ENCODE data around the gene GSTM4.

GSTM4 gene

DNA sequence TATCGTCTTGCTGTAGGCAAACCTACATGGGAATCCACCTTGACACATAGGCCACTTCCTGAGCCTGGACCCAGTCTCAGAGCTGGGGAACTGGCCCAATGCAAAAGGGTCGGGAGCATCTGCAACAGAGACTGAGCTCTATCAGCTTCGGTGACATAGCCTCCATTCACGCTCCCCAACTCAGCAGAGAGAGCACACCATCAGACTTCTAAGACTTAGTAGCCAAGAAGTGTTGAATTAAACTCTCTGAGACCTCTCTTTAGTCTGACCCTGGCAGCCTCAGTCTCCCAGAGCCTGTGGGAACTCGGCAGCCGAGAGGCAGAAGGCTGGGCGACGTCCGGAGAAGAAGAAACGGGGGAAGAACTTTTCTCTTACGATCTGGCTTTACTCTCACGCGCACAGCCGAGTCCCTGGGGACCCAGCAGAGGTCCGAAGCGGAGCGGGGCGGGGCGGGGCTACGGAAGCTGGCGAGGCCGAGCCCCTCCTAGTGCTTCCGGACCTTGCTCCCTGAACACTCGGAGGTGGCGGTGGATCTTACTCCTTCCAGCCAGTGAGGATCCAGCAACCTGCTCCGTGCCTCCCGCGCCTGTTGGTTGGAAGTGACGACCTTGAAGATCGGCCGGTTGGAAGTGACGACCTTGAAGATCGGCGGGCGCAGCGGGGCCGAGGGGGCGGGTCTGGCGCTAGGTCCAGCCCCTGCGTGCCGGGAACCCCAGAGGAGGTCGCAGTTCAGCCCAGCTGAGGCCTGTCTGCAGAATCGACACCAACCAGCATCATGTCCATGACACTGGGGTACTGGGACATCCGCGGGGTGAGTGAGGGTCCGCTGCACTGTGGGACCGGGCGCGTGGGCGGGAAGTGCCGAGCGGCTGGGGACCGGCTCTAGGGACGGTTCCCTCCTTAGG, at the start of gene GSTM4:
Gene GSTM4, plus strand, starts transcription at position 485 of the 905 bp plus-strand sequence. Its CDS starts 291 bp downstream, at position 776.
- peak; percentile 80 for DNase-seq (ENCODE audit: insufficient read length, low spot score)

DNA sequence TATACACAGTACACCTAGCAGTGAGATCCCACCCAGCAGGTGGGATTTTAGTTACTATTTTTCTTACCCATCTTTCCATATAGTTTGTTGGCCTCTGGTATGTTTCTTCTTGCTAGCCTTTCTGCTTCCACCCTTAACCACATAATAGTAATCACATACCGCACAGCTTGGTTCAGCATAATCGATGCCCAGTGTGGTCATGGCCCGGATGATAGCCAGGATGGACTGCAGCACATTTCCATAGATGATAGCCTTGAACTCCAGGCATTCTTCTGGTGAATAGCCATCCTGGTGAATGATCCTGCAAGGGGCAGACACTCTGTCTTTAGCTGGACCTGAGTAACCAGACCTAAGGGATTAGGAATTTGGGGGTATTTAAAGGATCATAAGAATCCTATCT, 46.0 kb upstream of the GSTM4 start:
- FAIRE-seq (no peak), DNase-seq (ENCODE audit: insufficient read length, low spot score) (no peak)

More for the DNA sequence above, at the start of gene GSTM4:
- FAIRE-seq, result peak; percentile 89

DNA sequence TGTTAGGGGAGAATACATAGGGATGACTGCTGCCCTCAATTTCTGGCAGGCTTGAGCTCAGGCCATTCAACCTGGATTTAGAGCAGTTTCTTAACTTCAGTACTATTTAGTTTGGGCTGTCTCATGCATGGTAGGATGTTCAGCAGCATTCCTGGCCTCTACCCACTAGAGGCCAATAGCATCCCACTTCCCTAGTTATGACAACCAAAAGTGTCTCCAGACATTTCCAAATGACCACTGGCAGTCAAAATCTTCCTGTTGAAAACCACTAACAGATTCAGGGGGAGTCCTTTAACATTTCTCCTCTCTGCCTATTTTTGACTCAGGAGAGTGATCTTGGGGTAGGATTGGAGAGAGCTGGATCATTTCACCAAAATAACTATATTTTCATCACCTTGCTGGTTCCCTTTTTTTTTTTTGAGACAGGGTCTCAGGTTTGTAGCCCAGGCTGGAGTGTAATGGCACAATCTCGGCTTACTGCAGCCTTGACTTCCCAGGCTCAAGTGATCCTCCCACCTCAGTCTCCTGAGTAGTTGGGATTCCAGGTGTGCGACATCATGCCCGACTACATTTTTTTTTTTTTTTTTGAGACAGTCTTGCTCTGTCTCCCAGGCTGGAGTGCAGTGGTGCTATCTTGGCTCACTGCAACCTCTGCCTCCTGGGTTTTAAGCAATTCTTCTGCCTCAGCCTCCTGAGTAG, 45.1 kb upstream of the GSTM4 start:
- DNase-seq (ENCODE audit: insufficient read length, low spot score) (no peak), FAIRE-seq (no peak)

DNA sequence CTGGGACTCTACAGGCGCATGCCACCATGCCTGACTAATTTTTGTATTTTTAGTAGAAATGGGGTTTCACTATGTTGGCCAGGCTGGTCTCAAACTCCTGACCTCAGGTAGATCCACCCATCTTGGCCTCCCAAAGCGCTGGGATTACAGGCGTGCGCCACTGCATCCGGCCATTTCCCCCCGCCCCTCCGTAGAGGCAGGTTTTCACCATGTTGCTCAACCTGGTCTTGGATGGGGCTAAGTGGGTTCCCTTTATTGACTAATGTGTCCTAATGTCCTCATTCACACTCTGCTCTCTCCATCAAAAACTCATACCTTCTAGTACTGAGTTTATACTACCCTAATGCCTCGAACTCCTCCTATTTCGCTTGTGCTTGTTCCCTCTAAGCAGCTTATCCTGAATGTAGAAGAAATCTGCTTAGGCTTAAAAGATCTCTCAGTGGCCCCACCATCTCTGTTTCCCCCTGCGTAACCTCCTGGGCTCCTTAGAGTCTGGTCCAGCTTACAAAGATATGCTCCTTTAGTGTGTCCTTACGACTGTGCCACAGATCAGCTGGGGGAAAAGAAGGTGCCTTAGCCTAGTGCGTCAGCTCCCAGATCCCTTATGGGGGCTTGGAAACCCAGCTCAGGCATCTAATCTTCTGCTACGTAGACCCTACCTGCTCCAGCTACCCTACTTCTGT, 44.5 kb upstream of the GSTM4 start:
- FAIRE-seq, result no peak

DNA sequence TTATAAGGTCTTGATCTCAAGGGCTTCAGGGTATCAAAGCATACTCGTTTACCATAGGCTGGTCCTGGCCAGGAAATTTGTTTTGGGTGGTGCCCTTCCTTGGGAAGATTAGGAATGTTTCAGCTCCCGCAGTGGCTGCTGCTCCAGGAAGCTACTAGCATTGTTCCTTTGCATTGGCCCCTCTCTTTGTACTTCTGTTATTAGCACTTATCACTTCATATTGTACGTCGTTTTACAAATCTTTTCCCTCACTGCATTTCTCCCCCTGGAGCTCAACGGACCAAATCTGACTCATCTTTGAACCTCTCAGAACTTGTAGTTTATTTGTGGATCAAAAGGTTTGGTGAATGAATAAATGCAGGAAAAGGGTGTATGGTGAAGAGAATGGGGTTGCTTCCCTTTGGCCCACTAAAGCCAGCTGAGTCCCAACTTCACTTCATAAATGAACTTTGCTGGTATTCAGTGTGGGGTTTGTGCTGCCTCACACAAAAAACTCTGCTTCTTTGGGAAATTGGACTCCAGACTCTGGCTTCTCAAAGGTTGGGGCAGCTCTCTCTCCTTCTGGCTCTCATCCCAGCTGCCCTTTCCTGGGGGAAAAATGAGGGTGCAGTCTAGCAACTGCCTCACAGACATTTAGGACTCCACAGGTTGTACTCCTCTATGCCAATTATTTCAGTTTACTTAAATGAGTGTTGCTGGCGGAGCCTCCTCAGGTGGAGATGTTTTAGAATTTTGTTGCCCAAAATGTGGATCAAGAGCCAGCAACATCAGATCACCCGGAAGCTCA, 42.3 kb upstream of the GSTM4 start:
- FAIRE-seq, result no peak
- no peak for DNase-seq (ENCODE audit: insufficient read length, low spot score)

More for the DNA sequence above, 44.5 kb upstream of the GSTM4 start:
- DNase-seq (ENCODE audit: insufficient read length, low spot score), result no peak

DNA sequence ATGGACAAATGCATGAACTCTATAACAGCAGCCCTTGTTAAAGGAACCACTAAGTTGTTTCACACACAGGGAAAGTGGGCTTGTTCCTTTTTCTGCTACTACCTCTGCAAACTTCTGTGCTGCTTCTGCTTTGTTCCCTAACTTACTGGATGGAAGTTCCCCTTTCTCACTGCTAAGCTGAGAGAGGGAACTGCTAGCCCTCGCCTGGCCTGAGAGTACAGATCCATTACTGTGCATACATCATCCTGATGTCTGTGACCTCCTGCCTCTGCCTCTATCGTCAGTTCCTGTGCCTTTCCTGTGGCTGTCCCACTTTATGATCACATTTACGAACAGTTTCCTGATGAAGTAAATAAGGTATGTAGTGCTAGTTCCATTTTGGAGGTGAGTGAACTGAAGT, 40.0 kb upstream of the GSTM4 start:
- no peak for FAIRE-seq
- DNase-seq (ENCODE audit: insufficient read length, low spot score), result no peak

DNA sequence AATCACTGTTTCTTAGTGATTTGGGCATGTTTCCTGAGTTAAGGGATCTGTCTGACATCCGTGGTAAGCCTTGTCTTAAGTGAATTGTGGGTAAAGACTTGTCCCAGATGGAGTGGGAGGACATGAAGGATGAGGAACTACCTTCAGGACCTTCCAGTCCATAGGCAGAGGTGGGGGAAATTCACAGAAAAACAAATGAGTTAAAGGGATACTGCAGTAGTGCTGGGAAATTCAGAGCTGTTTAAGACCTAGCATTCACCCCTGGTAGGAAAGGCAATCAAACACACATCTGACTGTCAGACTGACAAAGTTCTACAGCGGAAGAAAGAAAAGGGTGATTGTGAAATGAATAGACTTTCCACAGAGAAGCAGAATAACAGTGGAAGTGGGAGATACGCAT, 39.5 kb upstream of the GSTM4 start:
- FAIRE-seq, result no peak
- DNase-seq (ENCODE audit: insufficient read length, low spot score), result no peak

DNA sequence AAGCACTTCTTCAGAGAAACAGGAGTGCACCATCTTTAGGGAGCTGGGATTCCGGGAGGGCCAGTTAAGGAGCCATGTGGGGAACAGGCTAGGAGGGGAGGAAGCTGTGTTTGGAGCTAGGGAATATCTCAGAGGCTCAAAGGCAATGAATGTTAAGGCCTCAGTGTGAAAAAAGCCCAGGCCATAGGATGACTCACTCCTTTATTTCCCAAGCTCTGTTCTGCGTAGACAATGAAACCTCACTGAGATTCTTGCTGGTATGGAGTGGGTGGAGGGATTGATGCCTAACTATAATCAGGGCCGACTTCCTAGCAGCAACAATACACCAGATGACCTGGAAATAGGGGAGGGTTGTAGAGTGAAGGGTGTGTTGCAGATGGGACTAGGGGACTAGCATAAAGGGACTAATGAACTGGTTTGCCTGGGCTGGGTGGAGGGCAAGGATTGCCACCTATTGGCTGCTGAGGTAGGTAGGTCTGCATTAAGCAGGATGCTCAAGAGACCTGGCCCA, 38.6 kb upstream of the GSTM4 start:
- DNase-seq (ENCODE audit: insufficient read length, low spot score) (no peak), FAIRE-seq (no peak)

DNA sequence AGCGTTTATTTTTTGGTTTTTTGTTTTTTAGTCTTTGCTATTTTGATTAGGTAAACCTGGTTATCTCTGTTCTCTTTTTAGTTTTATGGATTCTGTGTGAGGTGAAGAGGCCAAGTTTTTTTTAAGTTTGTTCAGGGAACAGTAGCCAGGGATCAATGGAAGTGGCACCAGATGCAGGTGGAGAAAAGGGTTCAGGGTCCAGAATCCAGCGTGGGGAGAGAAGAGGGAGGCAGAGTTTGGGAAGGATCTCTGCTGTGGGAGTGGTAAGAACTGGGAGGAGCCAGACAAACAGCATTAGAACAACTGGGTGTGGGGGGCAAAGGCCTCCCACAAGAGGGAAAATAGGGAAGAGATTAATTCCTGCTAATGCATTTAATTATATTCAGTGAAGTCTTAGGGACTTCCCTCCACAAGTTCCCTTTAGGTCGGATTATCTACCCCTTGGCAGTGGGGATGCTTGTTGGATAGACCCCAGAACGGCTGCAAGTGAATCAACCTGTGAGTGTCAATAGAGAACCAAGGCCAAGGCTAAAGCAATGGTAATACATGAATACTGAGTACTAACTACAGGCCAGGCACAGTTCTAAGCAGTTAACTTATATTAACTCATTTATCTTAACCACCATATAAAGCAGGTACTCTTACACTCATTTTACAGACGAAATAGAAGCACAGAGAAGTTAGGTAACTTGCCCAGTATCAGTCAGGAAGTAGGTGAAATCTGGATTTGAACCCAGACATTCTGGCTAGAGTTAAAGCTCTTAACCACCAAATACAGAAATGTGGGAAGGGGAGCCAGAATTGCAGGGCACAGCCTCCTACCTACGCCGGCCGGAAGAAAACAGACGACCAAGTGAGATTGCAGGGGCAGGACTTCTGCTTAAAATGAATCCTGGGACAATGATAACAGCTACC, 37.0 kb upstream of the GSTM4 start:
- FAIRE-seq, result no peak
- DNase-seq (ENCODE audit: insufficient read length, low spot score), result no peak

DNA sequence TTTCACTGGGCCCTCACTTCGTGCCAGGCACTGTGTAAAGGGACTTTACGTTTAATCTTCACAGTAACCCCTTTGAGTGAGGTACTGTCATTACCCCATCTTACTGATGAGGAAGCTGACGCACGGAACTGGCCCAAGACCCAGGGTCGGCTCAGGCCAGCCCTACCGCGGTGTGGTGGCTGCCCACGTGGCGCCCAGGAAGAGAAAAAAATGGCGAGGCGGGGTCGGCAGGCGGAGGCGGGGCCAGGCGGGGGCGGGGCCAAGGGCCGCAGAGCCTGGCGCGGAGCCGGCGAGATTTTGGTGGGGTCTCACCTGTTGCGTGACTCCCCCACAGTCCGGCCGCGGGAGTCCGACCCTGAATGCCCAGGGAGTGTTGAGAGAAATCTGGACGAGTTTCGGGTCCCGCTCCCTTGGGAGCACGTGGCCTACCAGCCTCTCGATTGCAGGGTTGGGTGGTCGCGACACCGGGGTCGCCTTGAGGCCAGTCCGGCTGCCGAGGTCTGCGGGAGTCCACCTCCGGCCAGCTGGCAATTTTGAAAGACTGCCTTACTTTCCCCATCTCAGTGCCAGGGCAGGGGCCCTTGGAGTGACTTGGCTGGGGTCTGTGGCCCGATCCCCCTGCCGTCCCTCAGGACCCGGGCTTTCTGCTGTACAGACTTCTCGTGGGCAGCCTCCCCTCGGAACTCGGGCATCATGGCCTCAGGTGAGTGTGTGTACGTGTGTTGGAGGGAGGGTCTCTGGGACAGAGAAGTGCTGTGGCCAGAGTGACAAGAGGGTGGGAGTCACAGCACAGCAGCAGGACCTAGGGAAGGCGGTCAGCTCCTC, 36.1 kb upstream of the GSTM4 start, which contains the start of the genes AMPD2 and GNAT2:
Gene AMPD2, plus strand, starts transcription at position 262 of the 825 bp plus-strand sequence. CDS start 1,339 bp downstream, outside the sequence.
Gene GNAT2, minus strand, starts transcription at position 41 of the 825 bp plus-strand sequence. CDS start 6,746 bp downstream, outside the sequence.
- DNase-seq (ENCODE audit: insufficient read length, low spot score), result peak; percentile 75
- peak; percentile 84 for FAIRE-seq

DNA sequence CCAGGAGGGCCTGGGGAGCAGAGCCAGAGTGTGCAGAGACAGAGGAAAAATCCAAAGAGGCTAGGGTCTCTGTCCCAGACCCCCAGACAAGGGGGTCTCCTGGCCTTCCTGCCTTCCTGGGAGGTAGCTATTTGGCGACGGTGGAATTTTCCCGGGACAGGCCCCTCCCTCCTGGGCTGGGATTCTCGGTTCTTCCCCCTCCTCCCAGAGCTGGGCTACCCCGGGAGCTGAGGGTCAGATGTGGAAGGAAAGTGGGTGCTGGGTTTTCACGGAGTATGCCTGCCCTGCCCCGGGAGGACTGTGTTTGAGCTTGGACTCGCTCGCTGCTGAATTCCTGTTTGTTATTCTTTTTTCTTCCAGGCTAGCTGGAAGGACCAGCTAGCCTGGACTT, 35.5 kb upstream of the GSTM4 start:
- DNase-seq (ENCODE audit: insufficient read length, low spot score), result no peak
- FAIRE-seq, result no peak

DNA sequence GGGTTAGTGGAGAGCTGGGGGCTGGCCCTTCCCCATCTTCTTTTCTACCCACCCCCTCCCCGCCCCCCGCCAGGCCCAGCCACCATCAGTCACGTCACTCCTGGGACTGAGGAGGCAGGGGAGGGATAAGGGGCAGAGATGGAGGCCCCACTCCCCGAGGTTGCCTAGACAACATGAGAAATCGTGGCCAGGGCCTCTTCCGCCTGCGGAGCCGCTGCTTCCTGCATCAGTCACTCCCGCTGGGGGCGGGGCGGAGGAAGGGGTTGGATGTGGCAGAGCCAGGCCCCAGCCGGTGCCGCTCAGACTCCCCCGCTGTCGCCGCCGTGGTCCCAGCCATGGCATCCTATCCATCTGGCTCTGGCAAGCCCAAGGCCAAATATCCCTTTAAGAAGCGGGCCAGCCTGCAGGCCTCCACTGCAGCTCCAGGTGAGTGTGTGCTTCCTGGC, 35.0 kb upstream of the GSTM4 start:
- FAIRE-seq, result peak; percentile 84
- DNase-seq (ENCODE audit: insufficient read length, low spot score), result peak; percentile 96

DNA sequence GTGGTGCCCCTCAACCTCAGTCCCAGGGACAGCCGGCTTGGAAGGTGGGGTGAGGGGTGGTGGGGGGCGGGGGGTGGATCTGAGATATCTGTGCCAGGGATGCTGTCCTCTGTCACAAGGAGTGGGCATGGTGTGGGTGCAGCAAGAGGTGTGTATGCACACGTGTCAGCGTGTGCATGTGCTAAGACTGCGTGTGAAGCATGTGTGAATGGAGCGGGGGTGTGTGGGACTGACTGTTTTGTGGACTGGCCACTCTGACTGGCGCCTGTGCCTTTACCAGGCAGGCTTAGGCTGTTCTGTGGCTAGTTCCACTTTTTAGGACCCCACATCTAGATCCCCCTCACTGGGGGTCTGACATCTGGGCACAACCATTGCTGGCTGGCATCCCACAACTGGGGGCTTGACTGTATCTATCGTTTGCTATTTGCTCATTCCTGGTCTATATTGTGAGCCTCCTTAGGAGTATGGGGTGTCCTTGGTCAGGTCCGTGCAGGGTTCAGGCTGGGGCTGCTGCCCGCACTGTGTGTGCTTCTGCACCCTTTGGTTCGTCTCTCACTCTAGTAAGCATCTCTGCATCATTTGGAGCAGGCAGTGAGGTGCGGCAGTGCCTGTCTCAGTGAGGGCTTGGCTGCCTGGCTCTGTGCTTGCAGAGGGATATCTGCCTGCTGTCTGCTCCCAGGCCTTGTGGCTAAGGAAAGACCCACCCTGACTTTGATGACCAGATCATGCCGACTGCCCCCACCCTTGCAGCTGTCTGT, 34.3 kb upstream of the GSTM4 start:
- DNase-seq (ENCODE audit: insufficient read length, low spot score) (no peak), FAIRE-seq (no peak)

DNA sequence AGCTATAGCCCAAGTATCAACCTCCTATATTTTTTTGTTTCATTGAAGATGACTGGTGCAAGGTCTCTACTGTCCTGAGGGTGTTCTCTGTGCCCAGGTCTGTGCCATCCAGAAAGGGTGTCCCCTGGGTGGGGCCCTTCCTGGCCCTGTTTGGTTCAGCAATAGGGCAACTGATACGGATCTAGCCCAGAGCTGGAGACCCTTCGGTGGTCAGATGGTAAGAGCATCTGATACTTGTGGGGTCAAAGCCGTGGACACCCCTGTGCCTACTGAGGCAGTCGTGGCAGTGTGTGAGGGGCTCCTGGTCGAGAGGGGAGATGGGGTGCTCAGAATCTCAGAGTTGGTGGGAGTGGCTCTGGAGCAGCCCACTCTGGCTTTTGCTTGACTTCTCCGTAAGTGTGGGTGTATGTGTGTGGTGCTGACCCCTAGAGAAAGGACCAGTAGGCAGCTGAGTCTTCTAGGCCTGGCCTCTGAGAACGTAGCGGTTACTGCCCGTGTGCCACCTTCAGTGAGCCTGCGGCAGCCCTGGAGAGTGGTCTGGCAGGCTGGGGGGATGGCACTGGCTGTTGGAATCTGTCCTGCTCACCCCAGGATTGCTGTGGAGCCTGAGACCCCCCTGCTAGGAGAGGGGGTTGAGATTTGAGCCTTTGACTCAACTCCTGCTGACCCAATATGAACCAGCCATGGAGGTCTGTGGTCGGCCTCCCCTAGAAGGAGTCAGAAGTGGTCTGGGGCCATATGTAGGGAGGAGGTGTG, 33.6 kb upstream of the GSTM4 start:
- FAIRE-seq, result no peak
- no peak for DNase-seq (ENCODE audit: insufficient read length, low spot score)

DNA sequence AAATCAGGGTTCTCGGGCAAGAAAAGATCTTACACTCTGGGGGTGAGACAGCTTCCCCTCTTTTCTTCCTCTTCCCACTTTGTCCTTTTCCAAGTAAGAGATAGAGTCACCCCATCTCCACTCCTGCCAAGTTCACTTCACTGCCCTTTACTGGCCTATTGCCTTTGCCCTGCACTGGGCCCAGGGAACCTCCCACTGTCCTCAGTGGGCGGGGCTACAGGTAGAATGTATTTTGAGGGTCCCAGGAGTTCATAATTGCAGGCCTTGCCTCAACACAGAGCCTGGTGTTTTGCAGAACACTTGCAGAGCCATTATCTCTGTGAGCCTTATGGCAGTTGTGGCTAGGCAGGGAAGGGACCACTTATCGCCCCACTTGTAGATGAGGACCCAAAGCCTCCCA, 33.0 kb upstream of the GSTM4 start:
- FAIRE-seq (no peak), DNase-seq (ENCODE audit: insufficient read length, low spot score) (no peak)

DNA sequence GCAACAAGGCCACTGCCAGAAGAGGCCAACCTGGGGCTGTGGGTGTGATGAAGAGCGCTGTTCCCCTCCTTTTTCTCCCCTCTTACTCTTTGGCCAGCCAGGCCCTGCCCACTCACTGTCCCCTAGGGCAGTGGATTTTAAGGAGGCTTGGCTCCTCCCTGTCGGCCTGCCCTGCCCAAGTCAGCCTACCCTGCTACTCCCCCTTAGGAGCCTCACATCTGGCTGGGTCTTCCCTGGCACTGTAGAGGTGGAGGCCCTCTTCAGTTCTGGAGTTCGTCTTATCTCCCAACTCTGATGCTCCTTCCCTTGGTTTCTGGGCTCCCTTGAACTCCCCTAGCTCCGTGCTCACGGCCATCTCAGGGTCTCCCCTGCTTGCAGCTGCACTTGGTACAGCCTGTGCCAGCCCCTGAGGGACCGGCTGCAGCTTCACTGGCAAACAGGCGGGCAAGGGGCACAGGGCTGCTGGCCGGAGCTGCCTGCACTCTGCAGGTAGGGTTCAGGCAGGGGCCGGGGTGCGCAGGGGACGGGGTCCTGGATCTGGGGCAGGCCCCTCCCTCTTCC, 32.2 kb upstream of the GSTM4 start:
- no peak for DNase-seq (ENCODE audit: insufficient read length, low spot score)
- FAIRE-seq, result no peak

Measured in GM19239 (cell line).